Measurements from ENCODE around the gene KLRG1. TPM values are rescaled to one million over a fixed set of nuclear protein-coding genes. Genes with fewer than 3 reads are reported as not detected.

KLRG1 gene
- total RNA-seq, 1 experiment from 2014 or later, result 2.1 TPM

DNA sequence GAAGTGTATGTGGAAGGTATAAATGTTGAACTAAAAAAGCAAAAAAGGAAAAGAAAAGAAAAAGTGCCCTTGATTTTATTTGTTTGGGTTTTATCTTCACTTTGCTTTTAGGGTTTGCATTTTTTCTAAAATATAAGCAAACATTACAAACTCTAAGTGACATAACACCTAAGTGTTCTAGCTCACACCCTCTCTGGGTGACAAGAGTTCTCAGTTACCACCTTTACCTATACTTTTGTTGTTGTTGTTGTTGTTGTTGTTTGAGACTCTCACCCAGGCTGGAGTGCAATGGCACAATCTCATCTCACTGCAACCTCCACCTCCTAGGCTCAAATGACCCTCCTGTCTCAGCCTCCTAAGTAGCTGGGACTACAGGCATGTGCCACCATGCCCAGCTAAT lies 13.0 kb downstream of the KLRG1 start:
- no peak overlapping the region for H3K23ac ChIP-seq (ENCODE audit: insufficient read length, low read depth, low read length)
- Mint-ChIP-seq H3K27ac (no peak overlapping the region), H3K4me3 (no peak overlapping the region), H3K36me3 (ENCODE audit: insufficient read depth in 1 of 3, low read depth in 3 of 3) (peaks cover 0 to 5% (median 0%) of the 10 kb centered on the region in 3 experiments; a peak in 3 of 7 replicates), H3K27me3 (ENCODE audit: low read depth) (no peaks in the 10 kb centered on the region), H3K9me3 (peaks cover 3 to 5% of the 10 kb centered on the region in 2 experiments; a peak in 2 of 5 replicates), H3K4me1 (no peaks in the 10 kb centered on the region)
- DNase-seq, result no peak
- no peak overlapping the region for H3K4me2 ChIP-seq (ENCODE audit: insufficient read depth, insufficient read length, low read length)
- H2AFZ ChIP-seq (ENCODE audit: low read length), result no peak overlapping the region
- H4K8ac ChIP-seq (replicated peaks; ENCODE audit: insufficient read length, low read depth, low read length), result no peak overlapping the region
- no peak overlapping the region for H2AK5ac ChIP-seq (ENCODE audit: insufficient read length, low read length)
- no peak overlapping the region for H3T11ph ChIP-seq (ENCODE audit: low read length)
- H4K91ac ChIP-seq (ENCODE audit: insufficient read length, low read depth, low read length), result no peak overlapping the region
- no peaks in the 10 kb centered on the region for H4K20me1 ChIP-seq (ENCODE audit: control insufficient read depth, insufficient read depth, insufficient read length)
- no peaks in the 10 kb centered on the region for H3K23me2 ChIP-seq (ENCODE audit: insufficient read length, low read depth, low read length, poor library complexity, severe bottlenecking)
- H2BK120ac ChIP-seq (ENCODE audit: low read depth, low read length, poor library complexity, severe bottlenecking), result no peak overlapping the region
- no peak overlapping the region for H2BK20ac ChIP-seq (ENCODE audit: low read depth, low read length, poor library complexity, severe bottlenecking)
- no peak overlapping the region for H4K5ac ChIP-seq (ENCODE audit: insufficient read length, low read depth, low read length)
- no peaks in the 10 kb centered on the region for H3K79me1 ChIP-seq (ENCODE audit: insufficient read depth, low read depth, low read length, poor library complexity, severe bottlenecking)
- H3K79me2 ChIP-seq (ENCODE audit: insufficient read depth, low read length), result no peaks in the 10 kb centered on the region
- H3K4ac ChIP-seq (ENCODE audit: low read depth, low read length), result no peak overlapping the region
- H2BK15ac ChIP-seq (ENCODE audit: low read depth, low read length), result no peak overlapping the region
- TF ChIP-seq CTCF (conservative IDR thresholded peaks at IDR 0.05), result no peak
- no peak overlapping the region for H2BK12ac ChIP-seq (ENCODE audit: insufficient read length, low read depth, low read length)
- H3K27ac ChIP-seq (ENCODE audit: insufficient read length, low read depth, low read length), result no peak overlapping the region
- H3K18ac ChIP-seq (ENCODE audit: insufficient read length, low read depth, low read length), result no peak overlapping the region
- no peak overlapping the region for H3K9ac ChIP-seq (ENCODE audit: extremely low read depth, insufficient read length, low read length)
- H2BK5ac ChIP-seq (ENCODE audit: insufficient read length, low read length), result no peak overlapping the region
- H3K56ac ChIP-seq (ENCODE audit: insufficient read length, low read depth, low read length), result no peak overlapping the region
- H3K27me3 ChIP-seq (ENCODE audit: insufficient read depth, low read length), result no peaks in the 10 kb centered on the region
- no peaks in the 10 kb centered on the region for H3K4me1 ChIP-seq (ENCODE audit: insufficient read depth, low read length)
- H3K14ac ChIP-seq (ENCODE audit: insufficient read depth, low read length), result no peak overlapping the region
- no peaks in the 10 kb centered on the region for H3K9me3 ChIP-seq (ENCODE audit: control insufficient read depth, low read depth, low read length)
